H1 (cell line): ENCODE measurements around the gene PDLIM4. TPM values are rescaled to one million over a fixed set of nuclear protein-coding genes. Genes with fewer than 3 reads are reported as not detected.

Experiments used
- CTCF ChIA-PET: fragments of 300-600 bp; sonication (Branson Sonifier 250); formaldehyde crosslinking; loops from one replicate; lab custom pipeline; 2021; ENCODE audit not compliant: partially characterized antibody; lab: Charles Lee
- POLR2A ChIA-PET: fragments of 300-600 bp; sonication (Branson Sonifier 250); formaldehyde crosslinking; loops from one replicate; lab custom pipeline; 2021; ENCODE audit warnings: inconsistent platforms; ENCODE audit not compliant: partially characterized antibody; lab: Charles Lee
- DNase-seq, 2 experiments: peaks; one replicate each; pipeline versions ENCODE4 v3.0.0 to v3.0.0-alpha.2; 2010 to 2022; ENCODE audit warnings: low spot score in 2 of 2, low read depth in 1 of 2, mixed read lengths in 1 of 2
- FAIRE-seq: peaks from 2 replicates; lab custom pipeline; 2011; peaks lifted over from hg19 to GRCh38; lab: Jason Lieb, UNC
- H2AFZ ChIP-seq: 2 replicates; pipeline ENCODE4 v1.8.1; 2012; ENCODE audit warnings: low read length, inconsistent platforms
- H2AK5ac ChIP-seq: 2 replicates; pipeline ENCODE4 v1.6.1; 2013; ENCODE audit warnings: low read depth, low read length
- H2BK120ac ChIP-seq: replicated peaks from 2 replicates; pipeline ENCODE3; 2013; ENCODE audit warnings: low read depth, low read length, inconsistent platforms
- H2BK12ac ChIP-seq: 2 replicates; pipeline ENCODE4 v1.6.1; 2013; ENCODE audit warnings: low read depth, low read length
- H2BK15ac ChIP-seq: 2 replicates; pipeline ENCODE4 v1.6.1; 2013; ENCODE audit warnings: low read length
- H2BK20ac ChIP-seq: 2 replicates; pipeline ENCODE4 v1.6.1; 2013; ENCODE audit warnings: low read length
- H2BK5ac ChIP-seq: 2 replicates; pipeline ENCODE4 v1.6.1; 2013; ENCODE audit warnings: low read depth, low read length
- H3K14ac ChIP-seq: 2 replicates; pipeline ENCODE4 v1.6.1; 2013; ENCODE audit warnings: inconsistent platforms; ENCODE audit not compliant: insufficient read length
- H3K18ac ChIP-seq: 2 replicates; pipeline ENCODE4 v1.6.1; 2013; ENCODE audit warnings: low read length; ENCODE audit errors: extremely low read depth
- H3K23ac ChIP-seq: 2 replicates; pipeline ENCODE4 v1.6.1; 2013; ENCODE audit warnings: inconsistent platforms; ENCODE audit not compliant: insufficient read length
- H3K23me2 ChIP-seq: 2 replicates; pipeline ENCODE4 v1.6.1; 2013; ENCODE audit warnings: low read depth, low read length
- H3K27ac ChIP-seq: 2 replicates; pipeline ENCODE4 v1.6.1; 2011; ENCODE audit warnings: low read depth, low read length, inconsistent platforms
- H3K27me3 ChIP-seq, 4 experiments: replicated peaks in 1 of 4; 1 replicate in 1 of 4; 2 replicates in 3 of 4; pipeline versions ENCODE4 v1.6.1 to v1.8.1; 2011 to 2013; ENCODE audit warnings: low read length in 3 of 4, mild to moderate bottlenecking in 3 of 4, inconsistent platforms in 2 of 4, mixed read lengths in 2 of 4, moderate library complexity in 1 of 4; ENCODE audit not compliant: control insufficient read depth in 3 of 4, insufficient read depth in 3 of 4; ENCODE audit errors: extremely low read depth in 1 of 4
- H3K36me3 ChIP-seq, 4 experiments: 2 replicates each; pipeline versions ENCODE4 v1.6.1 to v1.8.1; 2011 to 2013; ENCODE audit warnings: mild to moderate bottlenecking in 4 of 4, low read length in 3 of 4, moderate library complexity in 2 of 4, control low read depth in 1 of 4, inconsistent platforms in 1 of 4; ENCODE audit not compliant: insufficient read depth in 4 of 4, control insufficient read depth in 2 of 4
- H3K4ac ChIP-seq: replicated peaks from 2 replicates; pipeline ENCODE3; 2013; ENCODE audit warnings: low read length, low read depth, mixed read lengths, inconsistent platforms; ENCODE audit not compliant: insufficient read length
- H3K4me1 ChIP-seq, 4 experiments: replicated peaks in 1 of 4; 1 replicate in 1 of 4; 2 replicates in 3 of 4; pipeline versions ENCODE4 v1.6.1 to v1.8.1; 2011 to 2013; ENCODE audit warnings: low read length in 3 of 4, inconsistent platforms in 2 of 4, mixed read lengths in 1 of 4; ENCODE audit not compliant: insufficient read depth in 4 of 4, control insufficient read depth in 3 of 4
- H3K4me2 ChIP-seq, 2 experiments: 2 replicates each; pipeline versions ENCODE4 v1.6.1 to v1.8.1; 2011 to 2013; ENCODE audit warnings: low read depth in 2 of 2, low read length in 2 of 2, control low read depth in 1 of 2, inconsistent platforms in 1 of 2, mild to moderate bottlenecking in 1 of 2; ENCODE audit not compliant: insufficient read depth in 1 of 2
- H3K4me3 ChIP-seq, 4 experiments: fragments of 200-600, 300-600 bp in 1 of 4; sonication (generic), shearing (Covaris generic), sonication (Bioruptor Twin) in 1 of 4; 2 replicates each; pipeline versions ENCODE4 v1.5.1 to v1.8.1; 2011 to 2016; ENCODE audit warnings: low read length in 4 of 4, low read depth in 3 of 4, control low read depth in 2 of 4, inconsistent platforms in 2 of 4, mild to moderate bottlenecking in 2 of 4, mixed read lengths in 1 of 4, moderate library complexity in 1 of 4; ENCODE audit not compliant: insufficient read depth in 2 of 4; ENCODE audit errors: extremely low read depth in 1 of 4
- H3K56ac ChIP-seq: replicated peaks from 2 replicates; pipeline ENCODE3; 2013; ENCODE audit warnings: low read depth, mild to moderate bottlenecking, mixed read lengths, low read length, inconsistent platforms; ENCODE audit not compliant: insufficient read length
- H3K79me1 ChIP-seq: 2 replicates; pipeline ENCODE4 v1.6.1; 2013; ENCODE audit warnings: low read depth, low read length, control low read depth
- H3K79me2 ChIP-seq, 2 experiments: 2 replicates each; pipeline versions ENCODE4 v1.6.1 to v1.8.1; 2012 to 2013; ENCODE audit warnings: low read length in 2 of 2, mild to moderate bottlenecking in 2 of 2, inconsistent platforms in 1 of 2; ENCODE audit not compliant: insufficient read depth in 2 of 2, control insufficient read depth in 1 of 2
- H3K9ac ChIP-seq, 4 experiments: replicated peaks in 1 of 4; 1 replicate in 1 of 4; 2 replicates in 3 of 4; pipeline versions ENCODE4 v1.6.1 to v1.8.1; 2011 to 2013; ENCODE audit warnings: low read depth in 3 of 4, low read length in 3 of 4, control low read depth in 2 of 4, mild to moderate bottlenecking in 2 of 4, moderate library complexity in 2 of 4, inconsistent platforms in 1 of 4; ENCODE audit errors: extremely low read depth in 1 of 4
- H3K9me3 ChIP-seq, 2 experiments: 2 replicates each; pipeline versions ENCODE4 v1.6.1 to v1.8.1; 2012 to 2013; ENCODE audit warnings: mild to moderate bottlenecking in 2 of 2, moderate library complexity in 2 of 2, control low read depth in 1 of 2, inconsistent platforms in 1 of 2, low read depth in 1 of 2, low read length in 1 of 2, mixed read lengths in 1 of 2; ENCODE audit not compliant: insufficient read depth in 2 of 2
- H4K20me1 ChIP-seq, 2 experiments: replicated peaks in 1 of 2; 2 replicates each; pipeline versions ENCODE3 to v1.8.1; 2011 to 2013; ENCODE audit warnings: inconsistent platforms in 2 of 2, low read length in 2 of 2, mild to moderate bottlenecking in 1 of 2; ENCODE audit not compliant: insufficient read depth in 2 of 2, control insufficient read depth in 1 of 2
- H4K5ac ChIP-seq: 2 replicates; pipeline ENCODE4 v1.6.1; 2013; ENCODE audit warnings: low read length, low read depth, mixed read lengths, inconsistent platforms; ENCODE audit not compliant: insufficient read length
- H4K8ac ChIP-seq: 2 replicates; pipeline ENCODE4 v1.8.0; 2013; ENCODE audit warnings: mild to moderate bottlenecking, moderate library complexity, low read length, inconsistent platforms; ENCODE audit not compliant: insufficient read depth; ENCODE audit errors: extremely low read depth
- H4K91ac ChIP-seq: replicated peaks from 2 replicates; pipeline ENCODE3; 2013; ENCODE audit warnings: low read length, mixed read lengths, inconsistent platforms; ENCODE audit not compliant: insufficient read length
- BACH1 ChIP-seq: IDR thresholded peaks from 2 replicates; pipeline ENCODE4 v1.6.1; 2012; ENCODE audit warnings: low read length, improper control_type of control experiment
- CBX8 ChIP-seq: fragments of 300-800, 300-1000 bp; sonication (generic); IDR thresholded peaks from 2 replicates; pipeline ENCODE4 v1.7.1; 2016; ENCODE audit warnings: low read depth, low read length, borderline replicate concordance
- GTF2F1 ChIP-seq: IDR thresholded peaks from 2 replicates; pipeline ENCODE4 v1.6.1; 2012; ENCODE audit warnings: low read depth, low read length, improper control_type of control experiment, borderline replicate concordance
- RXRA ChIP-seq: IDR thresholded peaks from 2 replicates; pipeline ENCODE4 v1.6.1; 2011; ENCODE audit warnings: low read depth, mild to moderate bottlenecking, low read length, moderate library complexity; ENCODE audit not compliant: insufficient read depth
- TCF12 ChIP-seq: IDR thresholded peaks from 2 replicates; pipeline ENCODE4 v1.6.1; 2011; ENCODE audit warnings: low read depth, mild to moderate bottlenecking, low read length
- WGBS, 2 experiments: shearing (Covaris generic) in 1 of 2; methylation state at CpG; one replicate each; pipeline versions ENCODE4 v1.1.6 to v1.1.7; 2013 to 2015; ENCODE audit warnings: low lambda C conversion rate in 2 of 2, mixed read lengths in 2 of 2, inconsistent platforms in 1 of 2, low coverage in 1 of 2, missing lambda C conversion rate in 1 of 2; ENCODE audit not compliant: insufficient replicate concordance in 2 of 2, insufficient coverage in 1 of 2, insufficient read length in 1 of 2; ENCODE audit errors: extremely low coverage in 1 of 2, missing lambda C conversion rate in 1 of 2; 5-methylcytosine and 5-hydroxymethylcytosine counted together
- polyA plus RNA-seq, 7 experiments: library from polyadenylated mRNA; depleted of rRNA in 3 of 7; stranded (reverse) in 5 of 7; unstranded in 2 of 7; fragments of >200 nt in 5 of 7; fragments of 200-250 nt in 2 of 7; gene quantifications; 1 replicate in 5 of 7; 2 replicates in 1 of 7; 4 replicates in 1 of 7; pipeline versions ENCODE4 v1.2.1 to v1.2.3, GENCODE V29; 2011 to 2013; ENCODE audit warnings: missing spikeins in 2 of 7, mixed read lengths in 2 of 7
- total RNA-seq: library from RNA; stranded (reverse); fragmentation: NEBNext Ultra II Directional; extraction: Animal tissue kit (Norgen Biotek cat#: 25700); gene quantifications from 2 replicates; pipeline ENCODE4 v1.2.1, GENCODE V29; 2021

Gene PDLIM4
- total and polyA plus RNA-seq, 2 of the 8 experiments (the other 6 are each of a cell fraction or from before 2014, with no cell fraction given): 10.7 to 29.1 TPM

GRCh38 chr5:132291026-132291425 lies 33.5 kb downstream of the PDLIM4 start:
- Histone ChIP-seq H2AK5ac (no peak overlapping the region), H3K27ac (no peak overlapping the region), H3K9ac (no peak overlapping the region), H2BK20ac (no peak overlapping the region), H3K79me1 (no peaks in the 10 kb centered on the region), H2BK15ac (no peak overlapping the region), H4K20me1 (peaks cover 1 to 3% of the 10 kb centered on the region in 2 experiments), H3K9me3 (no peaks in the 10 kb centered on the region), H3K56ac (no peak overlapping the region), H4K8ac (no peak overlapping the region), H3K4me1 (peaks cover 0 to 12% (median 3%) of the 10 kb centered on the region in 4 experiments; a peak in 5 of 7 replicates), H2AFZ (no peak overlapping the region), H3K36me3 (no peaks in the 10 kb centered on the region; a peak in 1 of 8 replicates), H2BK12ac (no peak overlapping the region), H3K4me3 (no peak overlapping the region), H2BK5ac (no peak overlapping the region), H2BK120ac (no peak overlapping the region), H3K4ac (no peak overlapping the region), H4K5ac (no peak overlapping the region), H3K23ac (no peak overlapping the region), H3K23me2 (peaks cover 18% of the 10 kb centered on the region), H3K4me2 (no peak overlapping the region), H3K79me2 (no peaks in the 10 kb centered on the region), H3K14ac (no peak overlapping the region), H3K18ac (no peak overlapping the region), H4K91ac (no peak overlapping the region), H3K27me3 (peaks cover 2 to 19% (median 15%) of the 10 kb centered on the region in 4 experiments)
- WGBS, 2 experiments: 70% methylated on average over 2 of the region's 2 CpGs; no CpG with 5 or more reads in 1 of the 2 experiments
- DNase-seq (no peak), FAIRE-seq (no peak)
- TF ChIP-seq CBX8: no peak
- TF ChIP-seq BACH1: no peak
- no peak for TF ChIP-seq GTF2F1
- TF ChIP-seq RXRA: no peak
- no peak for TF ChIP-seq TCF12
- CTCF ChIA-PET: interaction anchor here (0.5 to 4.1 kb wide), 6 partner anchors 9 to 129 kb away, joined by 4 to 27 read pairs (median 8); partner anchors contain the start of gene SLC22A5
- POLR2A ChIA-PET: interaction anchor here (0.6 to 1.0 kb wide), 2 partner anchors 13 to 67 kb away, joined by 3 read pairs; no protein-coding TSS in a partner anchor
